Vagina (tissue), 2 donors: ENCODE data around the gene PHKG1. TPM values are rescaled to one million over a fixed set of nuclear protein-coding genes. Genes with fewer than 3 reads are reported as not detected.
"Not testable (repeated sequence)": the region's sequence is repeated elsewhere in the genome, so short reads cannot be mapped to it uniquely, and the experiment has no call there.

Source experiments
- DNase-seq, 2 donors: peaks; one replicate each; pipeline ENCODE4 v3.0.0-alpha.2; 2017; ENCODE audit errors: extremely low spot score in 2 of 2
- H3K27ac ChIP-seq: fragments of 200-600 bp; sonication (generic); one replicate; pipeline ENCODE4 v1.5.1; 2019
- H3K27me3 ChIP-seq: fragments of 200-600 bp; sonication (generic); one replicate; pipeline ENCODE4 v1.5.1; 2019
- H3K36me3 ChIP-seq, 2 donors: fragments of 200-600 bp; sonication (generic); one replicate each; pipeline ENCODE4 v1.5.1; 2017 to 2019
- H3K4me1 ChIP-seq: fragments of 200-600 bp; sonication (generic); one replicate; pipeline ENCODE4 v1.5.1; 2019
- H3K4me3 ChIP-seq, 2 donors: fragments of 200-600 bp; sonication (generic); 1 replicate in 1 of 2; 2 replicates in 1 of 2; pipeline ENCODE4 v1.5.1; 2016 to 2019
- H3K9me3 ChIP-seq: fragments of 200-600 bp; sonication (generic); one replicate; pipeline ENCODE4 v1.5.1; 2019
- CTCF ChIP-seq, 3 experiments: fragments of 450-650 bp in 2 of 3; fragments of 200-600 bp in 1 of 3; sonication (generic) in 1 of 3; IDR thresholded peaks; one replicate each; pipeline ENCODE4 v1.5.1; 2017 to 2019; ENCODE audit warnings: antibody characterized with exemption in 3 of 3, mild to moderate bottlenecking in 2 of 3, moderate library complexity in 2 of 3
- POLR2A ChIP-seq, 2 donors: fragments of 450-650 bp; IDR thresholded peaks; one replicate each; pipeline ENCODE4 v1.6.1; 2017; ENCODE audit warnings: antibody characterized with exemption in 2 of 2, mild to moderate bottlenecking in 2 of 2, moderate library complexity in 2 of 2
- POLR2AphosphoS5 ChIP-seq, 2 donors: sonication (generic); formaldehyde crosslinking; IDR thresholded peaks; one replicate each; pipeline ENCODE4 v1.9.0; 2017; ENCODE audit warnings: antibody characterized with exemption in 2 of 2, mild to moderate bottlenecking in 2 of 2, low read depth in 1 of 2; ENCODE audit not compliant: insufficient read depth in 1 of 2
- intact Hi-C: fragments of 100-400 bp; cut with DNase I; formaldehyde crosslinking; loops from one replicate; pipeline ENCODE4 v1.15.1; 2023
- small RNA-seq: library from RNA; depleted of rRNA; stranded (forward); fragments of <200 nt; gene quantifications from one replicate; pipeline ENCODE3, GENCODE V24; 2016
- total RNA-seq: library from RNA; depleted of rRNA; stranded (reverse); fragments of >200 nt; gene quantifications from one replicate; pipeline ENCODE4 v1.2.3, GENCODE V29; 2016

The PHKG1 gene
- total RNA-seq, 1 donor from 2014 or later = not detected

GRCh38 chr7:56040730-56041129 lies 52.0 kb downstream of the PHKG1 start:
- no peak overlapping the region for H3K27ac ChIP-seq
- intact Hi-C loops = no loop called here
- TF ChIP-seq POLR2AphosphoS5 (IDR thresholded peaks at IDR 0.05; ENCODE audit: insufficient read depth in 1 of 2, low read depth in 1 of 2) (no peak), POLR2A (IDR thresholded peaks at IDR 0.05) (no peak), CTCF (IDR thresholded peaks at IDR 0.05) (no peak)

GRCh38 chr7:56033671-56034432 lies 58.9 kb downstream of the PHKG1 start:
- no peaks in the 10 kb centered on the region for H3K4me1 ChIP-seq
- intact Hi-C loops = no loop called here
- peak in 1 of 2 donors; percentile 35 for TF ChIP-seq POLR2AphosphoS5 (IDR thresholded peaks at IDR 0.05; ENCODE audit: insufficient read depth in 1 of 2, low read depth in 1 of 2)
- no peak for TF ChIP-seq CTCF (IDR thresholded peaks at IDR 0.05)
- TF ChIP-seq POLR2A (IDR thresholded peaks at IDR 0.05) = no peak
- peak overlapping the region; percentile 53 to 58 for H3K4me3 ChIP-seq
- no peak for DNase-seq
- H3K27ac ChIP-seq = peak overlapping the region; percentile 20
- H3K36me3 ChIP-seq = no peaks in the 10 kb centered on the region
- H3K27me3 ChIP-seq = no peaks in the 10 kb centered on the region
- no peaks in the 10 kb centered on the region for H3K9me3 ChIP-seq

More at GRCh38 chr7:56040730-56041129, 52.0 kb downstream of the PHKG1 start:
- Histone ChIP-seq H3K9me3 (no peaks in the 10 kb centered on the region), H3K4me3 (no peak overlapping the region), H3K36me3 (no peaks in the 10 kb centered on the region), H3K4me1 (no peaks in the 10 kb centered on the region), H3K27me3 (no peaks in the 10 kb centered on the region)
- no peak for DNase-seq

- H3K9me3 ChIP-seq, DNase-seq, H3K4me1 ChIP-seq, H3K27me3 ChIP-seq, H3K36me3 ChIP-seq, H3K4me3 ChIP-seq, H3K27ac ChIP-seq, intact Hi-C loops: not testable (repeated sequence)
These were observed 60.2 kb downstream of the PHKG1 start for GRCh38 chr7:56032578-56032977.

- intact Hi-C loops, H3K27me3 ChIP-seq, H3K9me3 ChIP-seq, DNase-seq, H3K27ac ChIP-seq, H3K36me3 ChIP-seq, H3K4me1 ChIP-seq, H3K4me3 ChIP-seq: not testable (repeated sequence)
These were observed 61.2 kb downstream of the PHKG1 start for GRCh38 chr7:56031556-56031955.

GRCh38 chr7:56030340-56030739 lies 62.4 kb downstream of the PHKG1 start:
- no peak overlapping the region for H3K4me3 ChIP-seq
- H3K9me3 ChIP-seq = no peaks in the 10 kb centered on the region
- H3K36me3 ChIP-seq = no peaks in the 10 kb centered on the region
- intact Hi-C loops = no loop called here
- H3K4me1 ChIP-seq = no peaks in the 10 kb centered on the region
- no peak for DNase-seq
- no peaks in the 10 kb centered on the region for H3K27me3 ChIP-seq
- no peak overlapping the region for H3K27ac ChIP-seq
- TF ChIP-seq POLR2AphosphoS5 (IDR thresholded peaks at IDR 0.05; ENCODE audit: insufficient read depth in 1 of 2, low read depth in 1 of 2) (no peak), CTCF (IDR thresholded peaks at IDR 0.05) (no peak), POLR2A (IDR thresholded peaks at IDR 0.05) (no peak)

Small RNA genes lying within 50 kb of the gene (small RNA-seq; reads per million reads assigned to genes)
- gene SNORA15 = not detected
- not detected for gene SNORA22B

Other genes starting within 250 kb of the PHKG1 start
- not detected for gene SEPTIN14, start 230.2 kb downstream of the PHKG1 start, total RNA-seq
- 2.2 TPM for gene ZNF713, start 205.5 kb downstream of the PHKG1 start, total RNA-seq
- gene MRPS17, start 141.1 kb downstream of the PHKG1 start, total RNA-seq = 5.6 TPM
- 72.2 TPM for gene NIPSNAP2, start 128.4 kb downstream of the PHKG1 start, total RNA-seq
- gene PSPH, start 41.5 kb downstream of the PHKG1 start, total RNA-seq = 13.3 TPM
- 82.0 TPM for gene CCT6A, start 41.2 kb downstream of the PHKG1 start, total RNA-seq
- 88.4 TPM for gene SUMF2, start 28.7 kb downstream of the PHKG1 start, total RNA-seq
- gene CHCHD2, start 13.5 kb upstream of the PHKG1 start, total RNA-seq = 306 TPM
- gene NUPR2, start 23.5 kb upstream of the PHKG1 start, total RNA-seq = not detected